ENCODE data around the gene GATAD2A.
"Not testable (repeated sequence)": the region's sequence is repeated elsewhere in the genome, so short reads cannot be mapped to it uniquely, and the experiment has no call there.

Gene GATAD2A

DNA sequence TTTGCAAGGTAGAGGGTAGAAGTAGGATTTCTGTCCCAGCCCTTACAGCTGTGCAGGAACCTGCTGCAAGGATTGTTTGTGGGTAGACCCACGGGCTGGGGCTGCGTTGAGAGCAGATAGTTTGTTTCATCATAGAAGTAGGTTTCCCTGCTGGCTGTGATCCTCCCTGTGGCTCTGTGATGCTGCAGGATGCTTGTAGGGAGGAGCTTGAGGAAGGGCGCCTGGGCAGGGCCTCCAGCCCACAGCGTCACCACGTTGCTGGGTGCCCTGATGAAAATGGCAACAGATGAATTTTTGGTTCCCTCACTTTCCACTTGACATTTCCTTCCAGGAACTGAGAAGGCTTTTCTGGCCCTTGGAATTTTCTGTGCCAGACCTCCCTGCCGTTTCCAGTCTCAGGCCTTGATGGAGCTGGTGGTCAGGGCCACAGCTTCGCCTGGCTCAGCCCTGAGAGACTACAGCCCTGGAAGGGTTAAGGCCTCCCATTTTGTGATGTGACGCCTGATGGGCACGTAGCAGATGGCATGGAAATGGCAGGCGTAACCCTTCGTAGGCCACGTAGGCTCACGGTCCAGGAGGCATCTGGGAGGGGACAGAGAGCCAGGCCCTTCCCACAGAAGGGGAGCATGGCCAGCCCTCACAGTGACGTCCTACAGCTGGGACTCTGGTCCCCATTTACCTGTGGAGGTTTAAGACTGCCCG, 42.2 kb downstream of the GATAD2A start:
- no peak for DNase-seq

- no peak for DNase-seq
These were observed 42.7 kb downstream of the GATAD2A start for GRCh38 chr19:19448238-19448544.

- DNase-seq = no peak
These were observed 46.2 kb downstream of the GATAD2A start for GRCh38 chr19:19451429-19452242.

DNA sequence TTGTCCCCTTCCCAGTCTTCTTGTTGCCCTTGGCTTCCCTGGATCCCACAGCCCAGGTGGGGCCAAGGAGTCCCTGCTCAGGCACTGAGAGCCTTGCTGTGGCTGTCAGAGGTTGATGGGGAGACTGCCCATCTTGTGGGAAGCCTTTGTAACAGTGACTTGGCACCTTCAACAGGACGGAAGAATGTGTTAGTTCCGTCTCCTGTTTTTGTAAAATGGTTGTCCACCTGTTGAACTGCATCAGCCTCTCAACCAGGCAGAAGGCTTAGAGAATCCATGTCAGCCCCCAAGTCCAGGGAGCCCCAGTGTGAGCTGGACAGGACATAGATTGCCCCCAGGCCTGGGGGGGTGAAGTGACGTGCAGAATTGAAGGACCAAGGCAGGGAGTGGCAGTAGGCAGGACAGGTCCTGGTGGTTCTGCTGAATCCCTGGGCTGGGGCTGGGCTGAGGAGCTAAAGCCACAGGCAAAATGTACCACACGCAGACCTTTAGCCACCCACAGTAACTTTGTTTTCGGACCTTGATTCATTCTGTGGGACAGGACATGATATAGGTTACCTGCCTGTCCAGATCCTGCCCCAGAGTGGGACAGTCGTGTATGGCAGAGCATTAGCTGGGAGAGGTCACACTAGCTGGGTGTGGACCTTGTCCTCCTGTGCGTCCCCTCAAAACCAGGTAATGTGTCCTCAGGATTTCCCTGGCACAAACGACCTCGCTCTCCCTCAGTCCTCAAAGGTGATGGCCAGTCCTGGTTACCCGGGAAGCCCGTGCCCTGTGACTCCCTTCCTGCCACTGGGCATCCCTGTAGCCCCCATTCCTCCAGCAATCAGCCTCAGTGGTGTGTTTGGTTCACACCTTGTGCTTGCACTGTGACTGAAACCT, 47.0 kb downstream of the GATAD2A start:
- no peak for DNase-seq

DNA sequence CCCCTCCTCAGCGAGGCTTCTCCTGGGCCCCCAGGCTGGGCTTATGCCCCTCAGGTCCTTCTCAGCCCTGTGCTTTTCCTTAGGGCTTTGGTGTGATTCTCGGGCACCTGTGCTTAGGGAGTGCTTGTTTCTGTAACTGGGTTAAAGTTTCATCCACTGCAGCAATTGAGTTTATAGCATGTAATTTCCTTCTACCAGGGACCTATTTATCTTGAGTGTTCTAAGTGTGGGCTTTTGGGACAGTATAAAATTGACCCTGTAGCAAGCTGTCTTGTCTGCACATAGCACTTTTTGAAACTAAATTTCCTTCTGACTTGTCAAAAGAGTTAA, 47.6 kb downstream of the GATAD2A start:
- DNase-seq = no peak

- DNase-seq = not testable (repeated sequence)
These were observed 49.9 kb downstream of the GATAD2A start for GRCh38 chr19:19455166-19455919.

GRCh38 chr19:19457671-19458070, 52.2 kb downstream of the GATAD2A start:
- DNase-seq = no peak

DNA sequence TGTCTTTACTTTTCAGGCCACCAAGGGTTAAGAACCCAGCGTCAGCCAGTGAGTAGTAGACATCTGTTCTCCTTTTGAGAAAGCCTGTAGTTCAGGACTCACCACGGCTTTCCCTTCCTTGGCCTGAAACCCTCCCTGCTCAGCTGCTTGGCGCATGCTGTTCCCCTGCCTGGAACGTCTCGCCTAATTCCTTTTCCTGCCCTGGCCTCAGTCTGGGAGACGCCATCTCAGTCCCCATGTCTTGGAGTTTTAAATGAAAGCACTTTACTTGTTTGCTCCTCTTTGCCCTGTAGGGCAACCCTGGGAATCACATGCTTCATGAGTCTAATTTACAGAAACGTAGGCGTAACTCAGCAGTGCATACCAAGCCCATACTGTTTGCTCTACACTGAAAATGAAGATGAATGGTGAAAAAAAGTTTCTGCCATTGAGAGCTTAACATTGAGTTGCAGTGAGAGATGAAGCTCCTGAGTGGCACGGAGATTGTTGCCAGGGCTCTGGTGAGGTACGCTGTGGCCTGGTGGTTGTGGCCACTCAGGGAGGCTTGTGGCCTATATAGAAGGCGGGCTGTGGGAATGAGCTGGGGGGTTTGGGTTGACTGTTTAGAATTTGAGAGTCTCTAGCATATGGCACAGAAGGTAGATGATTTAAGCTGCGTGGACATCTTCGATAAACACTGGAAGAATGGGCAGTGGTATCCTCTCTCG, 52.8 kb downstream of the GATAD2A start:
- no peak for DNase-seq

GRCh38 chr19:19459073-19459472, 53.6 kb downstream of the GATAD2A start:
- DNase-seq = no peak

DNA sequence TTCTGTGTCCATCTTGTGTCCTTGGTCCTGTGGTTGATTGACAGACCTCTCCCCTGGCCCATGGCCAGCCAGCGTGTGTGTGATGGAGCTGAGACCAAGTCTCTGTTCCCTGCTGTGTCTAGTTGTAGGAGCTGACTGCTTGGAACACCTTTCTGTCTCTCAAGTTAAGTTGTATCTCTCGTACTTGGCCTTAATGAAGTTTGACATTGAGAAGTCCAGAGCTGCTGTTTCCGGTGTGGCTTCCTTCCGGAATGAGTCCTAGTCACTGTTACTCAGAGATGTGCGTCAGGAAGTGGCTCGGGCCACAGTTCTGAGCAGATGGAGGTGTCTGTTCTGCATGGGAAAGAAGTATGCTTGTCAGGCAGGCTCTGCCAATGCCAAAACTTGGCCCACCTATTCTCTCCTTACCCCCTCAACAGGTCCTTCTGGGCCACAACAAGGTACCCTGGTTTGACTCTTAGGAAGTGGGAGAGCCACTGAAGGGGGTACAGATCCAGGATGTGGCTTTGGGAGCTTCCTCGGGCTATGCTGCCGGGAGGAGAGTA, 54.3 kb downstream of the GATAD2A start:
- DNase-seq = peak; percentile 74 to 75

- DNase-seq = no peak
These were observed 54.8 kb downstream of the GATAD2A start for GRCh38 chr19:19460258-19460731.

GRCh38 chr19:19460761-19461265, 55.3 kb downstream of the GATAD2A start:
- no peak for DNase-seq

DNA sequence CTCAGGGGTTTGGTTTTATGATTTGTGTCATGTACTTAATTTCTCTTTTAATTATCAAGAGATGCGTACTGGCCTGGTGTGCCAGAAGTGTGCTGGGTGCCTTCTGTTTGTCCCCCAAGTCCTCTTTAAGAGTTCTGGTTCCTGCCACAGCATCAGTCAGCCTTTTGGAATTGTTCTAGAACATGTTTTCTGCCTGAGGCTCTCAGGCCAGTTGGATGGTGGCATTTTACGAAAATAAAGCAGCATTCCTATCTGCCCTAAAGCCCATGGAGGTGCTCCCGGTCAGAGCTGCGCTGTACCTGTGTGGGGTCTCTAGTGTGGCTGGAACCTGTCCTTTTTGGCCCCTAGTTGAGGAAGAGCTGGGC, 55.8 kb downstream of the GATAD2A start:
- no peak for DNase-seq

- no peak for DNase-seq
These were observed 56.5 kb downstream of the GATAD2A start for GRCh38 chr19:19461671-19462622.

DNA sequence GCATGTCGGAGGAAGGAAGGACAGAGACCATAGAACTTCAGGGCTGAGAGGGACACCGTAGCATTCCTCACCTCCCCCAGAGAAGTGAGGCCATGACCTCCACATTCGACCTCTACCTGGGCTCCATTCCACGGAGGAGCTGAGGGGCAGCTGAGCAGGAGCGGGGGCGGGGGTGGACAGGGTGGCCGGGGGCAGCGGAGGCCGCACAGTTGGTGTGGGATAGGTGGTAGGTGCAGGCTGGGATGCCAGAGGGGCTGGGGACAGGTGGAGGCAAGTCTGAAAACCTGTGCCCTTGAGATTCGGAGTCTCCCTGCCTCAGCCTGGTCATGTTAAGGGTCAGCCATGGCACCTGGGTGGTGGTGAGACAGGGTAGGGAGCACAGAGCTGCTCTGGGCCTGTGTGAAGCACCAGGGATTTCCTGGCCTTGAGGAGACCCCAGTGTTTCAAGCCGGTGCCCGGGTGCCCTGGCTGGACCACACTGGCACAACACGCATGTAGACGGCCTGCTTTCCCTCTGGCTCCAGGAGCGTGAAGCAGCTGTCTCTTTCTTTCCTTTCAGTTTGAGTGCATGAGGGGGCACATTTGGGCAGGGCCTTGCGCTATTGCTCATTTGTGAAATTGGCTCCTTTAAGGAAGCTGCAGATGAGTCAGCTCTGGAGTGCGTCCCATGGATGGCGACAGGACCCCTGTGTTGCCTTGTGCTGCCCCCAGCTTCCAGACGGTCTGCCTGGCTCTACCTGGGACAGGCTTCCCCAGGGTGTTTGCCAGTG, 58.1 kb downstream of the GATAD2A start:
- DNase-seq = no peak

GRCh38 chr19:19464339-19465098, 59.0 kb downstream of the GATAD2A start:
- no peak for DNase-seq

DNA sequence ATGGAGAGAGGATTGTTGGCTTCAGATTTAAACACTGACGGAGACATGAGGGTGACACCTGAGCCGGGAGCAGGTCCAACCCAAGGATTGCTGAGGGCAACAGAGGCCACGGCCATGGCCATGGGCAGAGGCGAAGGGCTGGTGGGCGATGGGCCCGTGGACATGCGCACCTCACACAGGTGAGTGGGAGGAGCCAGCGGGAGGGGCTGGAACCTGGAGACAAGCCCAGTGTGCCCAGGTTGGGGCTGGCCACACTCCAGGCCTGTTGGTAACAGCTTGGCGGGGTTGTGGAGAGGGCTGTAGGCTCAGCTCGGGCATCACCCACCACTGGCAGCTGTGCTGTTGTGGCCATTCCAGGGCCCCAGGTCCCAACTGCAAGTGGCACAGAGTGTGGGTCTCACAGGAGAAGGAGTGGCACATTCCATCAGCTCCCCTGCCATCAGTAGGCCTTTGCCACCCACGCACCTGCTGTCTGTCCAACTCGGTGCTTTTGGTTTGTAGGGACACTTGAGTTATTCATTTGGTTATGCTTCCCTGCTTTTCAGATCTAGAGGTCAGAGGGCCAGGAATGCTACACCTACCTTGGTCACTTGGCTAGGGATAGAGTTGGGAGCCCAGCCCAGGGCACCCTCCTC, 60.1 kb downstream of the GATAD2A start:
- no peak for DNase-seq

DNA sequence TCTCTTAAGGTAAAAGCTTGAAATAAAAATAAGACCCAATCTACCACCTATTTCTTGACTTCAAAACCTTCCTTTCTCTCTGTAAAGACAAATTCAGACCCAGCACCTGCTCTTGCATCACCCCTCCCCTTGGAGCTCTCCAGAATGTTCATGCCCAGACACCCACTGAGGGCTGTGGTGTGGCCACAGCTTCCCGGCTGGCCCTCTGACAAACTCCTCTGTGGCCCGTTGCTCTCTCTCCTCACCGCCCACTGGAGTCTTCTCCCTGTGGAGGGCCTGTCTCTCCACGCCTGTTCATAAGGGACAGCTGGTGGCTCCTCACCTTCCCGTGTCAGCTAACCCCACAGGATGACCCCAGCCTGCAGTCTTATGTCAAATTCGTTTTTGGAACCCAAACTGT, 60.7 kb downstream of the GATAD2A start:
- DNase-seq = no peak

All from AML-193 (cell line).